ENCODE data around the gene SIM2. TPM values are rescaled to one million over a fixed set of nuclear protein-coding genes. Genes with fewer than 3 reads are reported as not detected.

SIM2 gene
- total RNA-seq, 1 experiment from 2014 or later, result not detected

- H3K4ac ChIP-seq (ENCODE audit: low read depth, low read length), result no peak overlapping the region
- no peak overlapping the region for H2BK20ac ChIP-seq (ENCODE audit: low read depth, low read length, poor library complexity, severe bottlenecking)
- no peaks in the 10 kb centered on the region for H3K27me3 ChIP-seq (ENCODE audit: insufficient read depth, low read length)
- H4K20me1 ChIP-seq (ENCODE audit: control insufficient read depth, insufficient read depth, insufficient read length), result no peaks in the 10 kb centered on the region
- no peak overlapping the region for H2AFZ ChIP-seq (ENCODE audit: low read length)
- H4K91ac ChIP-seq (ENCODE audit: insufficient read length, low read depth, low read length), result no peak overlapping the region
- H3K23ac ChIP-seq (ENCODE audit: insufficient read length, low read depth, low read length), result no peak overlapping the region
- H3K14ac ChIP-seq (ENCODE audit: insufficient read depth, low read length), result no peak overlapping the region
- H4K5ac ChIP-seq (ENCODE audit: insufficient read length, low read depth, low read length), result no peak overlapping the region
- WGBS (ENCODE audit: extremely low coverage, insufficient read length, low lambda C conversion rate), result no CpG with 5 or more reads among the region's 4 CpGs
- Mint-ChIP-seq H3K36me3 (ENCODE audit: insufficient read depth in 1 of 3, low read depth in 3 of 3) (peaks cover 0 to 2% (median 0%) of the 10 kb centered on the region in 3 experiments; a peak in 1 of 7 replicates), H3K9me3 (no peaks in the 10 kb centered on the region), H3K4me3 (no peak overlapping the region), H3K27ac (no peak overlapping the region), H3K4me1 (peaks cover 19 to 22% of the 10 kb centered on the region in 2 experiments), H3K27me3 (ENCODE audit: low read depth) (no peaks in the 10 kb centered on the region)
- no peak overlapping the region for H2BK12ac ChIP-seq (ENCODE audit: insufficient read length, low read depth, low read length)
- no peak overlapping the region for H2AK5ac ChIP-seq (ENCODE audit: insufficient read length, low read length)
- H2BK5ac ChIP-seq (ENCODE audit: insufficient read length, low read length), result no peak overlapping the region
- H3K18ac ChIP-seq (ENCODE audit: insufficient read length, low read depth, low read length), result no peak overlapping the region
- H3K23me2 ChIP-seq (ENCODE audit: insufficient read length, low read depth, low read length, poor library complexity, severe bottlenecking), result no peaks in the 10 kb centered on the region
- no peak overlapping the region for H3K27ac ChIP-seq (ENCODE audit: insufficient read length, low read depth, low read length)
- H3T11ph ChIP-seq (ENCODE audit: low read length), result no peak overlapping the region
- no peaks in the 10 kb centered on the region for H3K79me1 ChIP-seq (ENCODE audit: insufficient read depth, low read depth, low read length, poor library complexity, severe bottlenecking)
- TF ChIP-seq CTCF (conservative IDR thresholded peaks at IDR 0.05), result no peak
- H2BK15ac ChIP-seq (ENCODE audit: low read depth, low read length), result no peak overlapping the region
- no peak overlapping the region for H3K4me2 ChIP-seq (ENCODE audit: insufficient read depth, insufficient read length, low read length)
- H2BK120ac ChIP-seq (ENCODE audit: low read depth, low read length, poor library complexity, severe bottlenecking), result no peak overlapping the region
- H4K8ac ChIP-seq (replicated peaks; ENCODE audit: insufficient read length, low read depth, low read length), result no peak overlapping the region
- H3K56ac ChIP-seq (ENCODE audit: insufficient read length, low read depth, low read length), result no peak overlapping the region
- no peak overlapping the region for H3K9ac ChIP-seq (ENCODE audit: extremely low read depth, insufficient read length, low read length)
- no peaks in the 10 kb centered on the region; the same call in 1 of the 2 replicates for H3K4me1 ChIP-seq (ENCODE audit: insufficient read depth, low read length)
- no peaks in the 10 kb centered on the region for H3K9me3 ChIP-seq (ENCODE audit: control insufficient read depth, low read depth, low read length)
- H3K79me2 ChIP-seq (ENCODE audit: insufficient read depth, low read length), result no peaks in the 10 kb centered on the region
- DNase-seq, result no peak
These were observed 66.3 kb downstream of the SIM2 start for GRCh38 chr21:36765229-36765628.

Data from H9 (cell line).